Skeletal muscle tissue (tissue), 4 donors: ENCODE data around the gene TNNT3. TPM values are rescaled to one million over a fixed set of nuclear protein-coding genes. Genes with fewer than 3 reads are reported as not detected.

Source experiments
- H3K27ac ChIP-seq: one replicate; pipeline ENCODE4 v1.7.0; 2013; ENCODE audit warnings: mild to moderate bottlenecking, low read depth, low read length, inconsistent platforms
- H3K27me3 ChIP-seq, 3 donors: one replicate each; pipeline ENCODE4 v1.7.0; 2013; ENCODE audit warnings: low read length in 3 of 3; ENCODE audit not compliant: control insufficient read depth in 3 of 3, insufficient read depth in 3 of 3
- H3K36me3 ChIP-seq, 3 donors: one replicate each; pipeline ENCODE4 v1.7.0; 2013; ENCODE audit warnings: low read length in 3 of 3; ENCODE audit not compliant: control insufficient read depth in 3 of 3, insufficient read depth in 3 of 3
- H3K4me1 ChIP-seq, 3 donors: one replicate each; pipeline ENCODE4 v1.7.0; 2013; ENCODE audit warnings: low read length in 3 of 3, mild to moderate bottlenecking in 3 of 3; ENCODE audit not compliant: control insufficient read depth in 3 of 3, insufficient read depth in 3 of 3
- H3K4me3 ChIP-seq, 3 donors: one replicate each; pipeline ENCODE4 v1.7.0; 2013; ENCODE audit warnings: low read length in 3 of 3
- H3K9ac ChIP-seq, 3 donors: one replicate each; pipeline ENCODE4 v1.7.0; 2013; ENCODE audit warnings: low read length in 3 of 3, mild to moderate bottlenecking in 3 of 3, moderate library complexity in 2 of 3, low read depth in 1 of 3
- H3K9me3 ChIP-seq, 3 donors: one replicate each; pipeline ENCODE4 v1.7.0; 2013; ENCODE audit warnings: low read length in 3 of 3; ENCODE audit not compliant: control insufficient read depth in 3 of 3
- total RNA-seq: library from RNA; depleted of rRNA; stranded (reverse); fragments of >200 nt; gene quantifications from one replicate; pipeline ENCODE4 v1.2.3, GENCODE V29; 2014
- donor health status: Osteomylitis.

Gene TNNT3
- total RNA-seq, 1 donor from 2014 or later = 4,042 TPM

DNA sequence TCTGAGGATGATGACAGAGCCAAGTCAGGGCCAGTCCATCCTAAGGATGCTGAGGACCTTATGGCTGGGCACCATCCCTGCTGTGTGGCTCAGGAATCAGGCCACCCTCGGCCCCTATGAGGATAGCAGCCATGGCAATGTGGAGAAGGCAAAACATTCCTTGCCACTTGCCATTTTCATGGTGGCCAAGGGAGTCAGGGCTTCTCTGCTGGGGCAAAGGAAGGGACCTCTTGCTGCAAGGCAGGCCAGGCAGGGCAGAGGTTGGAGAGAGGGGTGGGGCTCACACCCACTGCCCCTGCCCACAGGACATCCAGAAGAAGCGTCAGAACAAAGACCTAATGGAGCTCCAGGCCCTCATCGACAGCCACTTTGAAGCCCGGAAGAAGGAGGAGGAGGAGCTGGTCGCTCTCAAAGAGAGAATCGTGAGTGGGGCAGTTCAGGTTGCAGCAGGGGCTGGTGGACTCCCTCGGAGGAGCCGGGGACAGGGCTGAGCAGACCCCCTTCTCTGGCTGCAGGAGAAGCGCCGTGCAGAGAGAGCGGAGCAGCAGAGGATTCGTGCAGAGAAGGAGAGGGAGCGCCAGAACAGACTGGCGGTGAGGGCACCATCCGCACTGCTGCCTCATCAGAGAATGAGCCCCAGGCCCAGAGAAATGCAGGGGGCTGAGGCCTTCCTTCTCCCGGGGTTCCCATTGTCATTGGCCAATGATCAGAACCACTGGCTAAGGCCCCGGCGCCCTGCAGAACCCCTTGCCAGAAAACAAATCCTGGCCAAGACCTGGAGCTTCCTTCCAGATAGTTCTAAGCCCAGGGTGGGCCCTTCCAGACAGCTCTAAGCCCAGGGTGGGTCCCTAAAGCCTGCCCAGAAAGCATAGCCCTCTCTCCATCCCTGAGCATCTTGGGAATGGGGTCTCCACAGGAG, 14.2 kb downstream of the TNNT3 start:
- Histone ChIP-seq H3K36me3 (peaks cover 36 to 70% (median 53%) of the 10 kb centered on the region in 3 donors), H3K9ac (no peak overlapping the region), H3K4me1 (peaks cover 13 to 76% (median 25%) of the 10 kb centered on the region in 3 donors), H3K27ac (peak overlapping the region; percentile 40), H3K27me3 (no peaks in the 10 kb centered on the region), H3K9me3 (no peaks in the 10 kb centered on the region), H3K4me3 (no peak overlapping the region)

DNA sequence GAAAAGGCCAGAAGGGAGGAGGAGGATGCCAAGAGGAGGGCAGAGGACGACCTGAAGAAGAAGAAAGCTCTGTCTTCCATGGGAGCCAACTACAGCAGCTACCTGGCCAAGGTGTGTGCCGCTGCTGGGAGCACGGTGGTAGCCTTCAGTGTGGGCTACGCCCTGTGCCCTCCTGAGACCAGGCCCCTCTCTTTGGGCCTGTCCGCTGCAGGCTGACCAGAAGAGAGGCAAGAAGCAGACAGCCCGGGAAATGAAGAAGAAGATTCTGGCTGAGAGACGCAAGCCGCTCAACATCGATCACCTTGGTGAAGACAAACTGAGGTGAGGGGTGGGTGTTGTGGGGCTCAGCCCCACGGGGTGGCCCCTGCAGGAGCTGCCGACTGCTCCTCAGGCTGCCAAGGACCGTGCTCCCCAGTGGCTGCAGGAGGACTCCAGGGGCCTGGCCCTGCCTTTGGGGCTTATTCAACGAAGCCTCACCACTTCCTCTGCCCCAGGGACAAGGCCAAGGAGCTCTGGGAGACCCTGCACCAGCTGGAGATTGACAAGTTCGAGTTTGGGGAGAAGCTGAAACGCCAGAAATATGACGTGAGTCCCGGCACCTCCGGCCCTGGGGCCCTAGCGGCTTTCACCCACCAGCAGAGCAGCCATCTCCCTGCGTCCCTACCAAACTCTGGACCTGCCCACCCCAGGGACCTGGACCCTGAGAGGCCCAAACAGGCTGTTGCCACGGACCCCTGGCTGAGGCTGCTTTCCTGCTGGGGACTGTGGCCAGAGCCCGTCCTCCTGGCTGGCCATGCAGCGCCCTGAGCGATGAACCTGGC, 15.0 kb downstream of the TNNT3 start:
- H3K36me3 ChIP-seq = peaks cover 36 to 66% (median 53%) of the 10 kb centered on the region in 3 donors
- no peaks in the 10 kb centered on the region for H3K9me3 ChIP-seq
- no peaks in the 10 kb centered on the region for H3K27me3 ChIP-seq
- peak overlapping the region in 2 of 3 donors; percentile 33 to 43 for H3K9ac ChIP-seq
- H3K27ac ChIP-seq = peak overlapping the region; percentile 36
- H3K4me3 ChIP-seq = no peak overlapping the region
- peaks cover 18 to 71% (median 26%) of the 10 kb centered on the region in 3 donors for H3K4me1 ChIP-seq

DNA sequence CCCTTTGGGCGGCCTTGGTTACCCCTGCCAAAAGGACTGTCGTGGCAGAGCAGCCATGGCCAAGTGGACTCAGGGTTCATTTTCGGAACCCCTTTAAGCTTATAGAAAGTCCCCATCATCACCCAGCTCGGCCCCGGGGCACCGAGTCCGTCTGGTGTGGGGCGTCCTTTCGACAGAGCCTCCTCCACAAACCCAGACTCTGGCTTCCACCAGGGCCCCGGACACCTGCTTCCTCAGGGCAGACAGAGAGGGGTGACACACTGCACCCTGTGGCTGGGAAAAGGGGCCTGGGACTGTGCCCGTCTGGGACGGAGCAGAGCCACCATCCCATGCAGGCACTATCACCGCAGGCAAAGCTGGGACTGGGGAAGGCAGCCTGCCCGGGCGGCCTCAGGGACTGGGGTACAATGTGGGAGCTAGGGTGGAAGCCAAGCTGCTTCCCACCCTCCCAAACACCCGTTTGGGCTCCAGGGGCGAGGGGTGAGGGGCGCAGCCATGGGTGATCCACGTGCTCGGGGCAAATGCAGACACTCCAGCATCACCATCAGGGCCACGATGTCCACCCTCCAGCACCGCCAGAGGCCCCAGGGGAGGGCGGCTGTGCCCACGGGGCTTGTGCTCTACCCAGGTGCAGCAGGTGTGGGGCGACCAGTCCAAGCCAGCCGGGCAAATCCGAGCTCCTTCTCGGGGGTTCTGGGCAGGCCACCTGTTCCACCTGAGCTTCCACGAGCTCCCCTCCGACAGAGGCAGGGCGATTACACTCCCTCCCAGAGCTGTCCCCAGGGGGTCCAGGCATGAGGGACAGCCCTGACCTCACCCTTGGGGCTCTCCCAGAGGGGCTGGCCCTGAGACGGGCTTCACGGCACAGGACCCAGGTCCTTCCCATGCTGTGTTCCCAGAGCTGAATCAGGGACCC, 15.9 kb downstream of the TNNT3 start:
- H3K27ac ChIP-seq = peak overlapping the region; percentile 36
- no peaks in the 10 kb centered on the region for H3K9me3 ChIP-seq
- H3K9ac ChIP-seq = no peak overlapping the region
- peaks cover 36 to 60% (median 52%) of the 10 kb centered on the region in 3 donors for H3K36me3 ChIP-seq
- peaks cover 13 to 62% (median 18%) of the 10 kb centered on the region in 3 donors for H3K4me1 ChIP-seq
- no peaks in the 10 kb centered on the region for H3K27me3 ChIP-seq
- H3K4me3 ChIP-seq = no peak overlapping the region

DNA sequence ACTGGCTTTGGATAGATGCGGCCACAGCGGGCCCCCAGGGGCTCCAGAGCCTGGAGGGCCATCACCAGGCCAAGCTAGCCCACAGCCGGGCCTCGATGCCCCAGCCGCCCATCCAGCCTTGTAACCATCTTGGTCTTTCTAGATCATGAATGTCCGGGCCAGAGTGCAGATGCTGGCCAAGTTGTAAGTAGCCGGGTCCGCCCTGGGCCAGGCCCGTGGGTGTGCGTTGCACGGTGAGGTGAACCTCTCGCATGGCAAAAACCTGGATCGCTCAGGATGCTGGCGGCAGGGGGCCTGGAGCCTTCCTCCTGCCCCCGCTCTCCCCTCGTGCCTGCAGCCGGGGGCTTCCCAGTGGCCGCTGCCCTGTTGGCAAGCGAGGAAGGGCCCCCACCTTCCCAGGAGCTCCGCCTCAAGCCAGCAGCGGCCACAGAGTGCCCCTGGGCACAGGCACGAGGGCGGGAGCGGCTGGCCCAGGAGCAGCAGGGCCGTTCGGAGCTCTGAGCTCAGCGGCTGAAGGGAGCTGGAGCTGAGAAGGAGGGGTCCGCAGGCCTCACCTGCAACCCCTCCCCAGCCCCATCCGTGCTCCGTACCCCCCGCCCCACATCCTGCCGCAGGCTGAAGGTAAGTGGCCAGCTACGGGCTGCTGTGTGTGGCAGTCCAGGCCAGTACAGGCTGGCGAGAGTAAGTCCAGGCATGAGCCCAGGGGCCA, 16.7 kb downstream of the TNNT3 start:
- Histone ChIP-seq H3K36me3 (peaks cover 36 to 57% (median 51%) of the 10 kb centered on the region in 3 donors), H3K9me3 (no peaks in the 10 kb centered on the region), H3K4me1 (peaks cover 13 to 58% (median 15%) of the 10 kb centered on the region in 3 donors), H3K27me3 (no peaks in the 10 kb centered on the region), H3K4me3 (no peak overlapping the region), H3K27ac (peak overlapping the region; percentile 19), H3K9ac (no peak overlapping the region)

DNA sequence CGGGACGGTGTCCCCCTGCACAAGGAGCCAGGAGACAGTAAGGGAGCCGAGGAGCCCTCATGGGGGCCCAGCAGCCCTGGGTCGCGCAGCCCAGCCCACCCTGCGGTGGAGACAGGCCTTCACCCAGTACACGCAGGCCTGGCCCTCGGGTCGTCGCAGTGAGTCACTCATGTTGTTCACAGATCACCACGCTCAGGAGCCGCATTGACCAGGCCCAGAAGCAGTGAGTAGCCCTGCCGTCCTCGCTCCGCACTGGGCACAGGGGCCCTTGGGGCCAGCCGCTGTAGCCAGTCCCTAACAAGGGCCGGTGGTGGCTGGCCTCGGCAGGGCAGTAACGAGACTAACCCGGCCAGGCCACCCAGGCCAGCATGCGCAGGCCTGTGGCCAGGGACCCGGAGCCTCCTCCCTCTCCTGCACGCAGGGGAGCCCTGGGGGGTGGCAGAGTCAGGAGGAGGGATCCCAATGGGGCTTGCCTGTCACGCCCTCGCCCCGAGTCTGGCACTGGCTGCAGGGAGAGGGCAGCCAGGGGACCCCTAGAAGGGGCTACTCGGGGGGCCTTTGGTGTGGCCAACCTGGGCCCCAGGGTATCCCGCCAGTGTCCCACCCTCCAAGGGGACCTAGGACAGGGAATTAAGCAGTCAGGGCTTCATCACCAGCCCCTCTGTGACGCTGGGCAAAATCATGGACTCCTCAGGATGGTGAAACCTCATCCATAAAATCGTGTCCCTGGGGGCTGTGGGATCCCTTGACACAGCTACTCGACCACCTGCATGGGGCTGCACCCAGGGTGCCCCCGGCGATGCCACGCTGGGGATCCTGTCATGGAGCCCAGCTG, 17.5 kb downstream of the TNNT3 start:
- H3K9ac ChIP-seq = no peak overlapping the region
- H3K27me3 ChIP-seq = no peaks in the 10 kb centered on the region
- peaks cover 36 to 52% (median 49%) of the 10 kb centered on the region in 3 donors for H3K36me3 ChIP-seq
- peaks cover 7 to 53% (median 10%) of the 10 kb centered on the region in 3 donors for H3K4me1 ChIP-seq
- H3K27ac ChIP-seq = no peak overlapping the region
- H3K9me3 ChIP-seq = no peaks in the 10 kb centered on the region
- H3K4me3 ChIP-seq = no peak overlapping the region

DNA sequence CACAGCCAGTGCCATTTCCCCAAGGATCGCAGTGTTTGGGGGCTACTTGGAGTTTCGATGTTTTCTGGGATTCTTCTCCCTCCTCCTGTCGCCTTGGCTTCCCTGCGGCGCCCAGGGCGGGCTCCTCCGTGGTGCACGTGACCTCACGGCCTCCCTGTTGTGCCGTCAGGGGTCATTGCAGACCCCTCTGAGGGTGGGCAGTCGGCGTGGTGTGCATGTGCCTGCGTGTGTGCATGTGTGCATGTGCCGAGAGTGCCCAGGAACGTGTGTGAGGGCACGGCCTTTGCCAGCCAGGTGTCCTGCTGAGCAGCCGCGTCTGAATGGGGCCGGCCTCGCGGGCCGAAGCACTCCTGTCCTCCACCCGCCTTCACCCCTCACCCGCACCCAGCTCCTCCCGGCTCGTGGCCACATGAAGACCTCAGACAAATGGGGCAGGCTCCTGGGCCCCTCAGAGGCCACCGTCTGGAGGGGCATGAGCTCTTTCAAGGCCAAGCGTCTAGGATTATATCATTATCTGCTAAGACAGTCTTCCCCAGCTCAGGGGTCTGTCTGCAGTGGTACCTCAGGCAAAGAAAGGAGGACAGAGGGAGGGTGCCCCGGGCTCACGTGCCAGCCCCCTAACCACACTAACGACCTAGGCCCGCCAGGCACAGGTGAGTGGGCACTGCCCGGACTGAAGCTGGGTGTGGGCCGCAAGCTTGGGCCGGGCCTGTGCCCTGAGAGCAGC, 18.3 kb downstream of the TNNT3 start:
- Histone ChIP-seq H3K4me3 (no peak overlapping the region), H3K27me3 (no peaks in the 10 kb centered on the region), H3K27ac (no peak overlapping the region), H3K36me3 (peaks cover 36 to 44% (median 43%) of the 10 kb centered on the region in 3 donors), H3K9me3 (no peaks in the 10 kb centered on the region), H3K4me1 (peaks cover 9 to 52% (median 15%) of the 10 kb centered on the region in 3 donors), H3K9ac (peak overlapping the region in 1 of 3 donors; percentile 54)

DNA sequence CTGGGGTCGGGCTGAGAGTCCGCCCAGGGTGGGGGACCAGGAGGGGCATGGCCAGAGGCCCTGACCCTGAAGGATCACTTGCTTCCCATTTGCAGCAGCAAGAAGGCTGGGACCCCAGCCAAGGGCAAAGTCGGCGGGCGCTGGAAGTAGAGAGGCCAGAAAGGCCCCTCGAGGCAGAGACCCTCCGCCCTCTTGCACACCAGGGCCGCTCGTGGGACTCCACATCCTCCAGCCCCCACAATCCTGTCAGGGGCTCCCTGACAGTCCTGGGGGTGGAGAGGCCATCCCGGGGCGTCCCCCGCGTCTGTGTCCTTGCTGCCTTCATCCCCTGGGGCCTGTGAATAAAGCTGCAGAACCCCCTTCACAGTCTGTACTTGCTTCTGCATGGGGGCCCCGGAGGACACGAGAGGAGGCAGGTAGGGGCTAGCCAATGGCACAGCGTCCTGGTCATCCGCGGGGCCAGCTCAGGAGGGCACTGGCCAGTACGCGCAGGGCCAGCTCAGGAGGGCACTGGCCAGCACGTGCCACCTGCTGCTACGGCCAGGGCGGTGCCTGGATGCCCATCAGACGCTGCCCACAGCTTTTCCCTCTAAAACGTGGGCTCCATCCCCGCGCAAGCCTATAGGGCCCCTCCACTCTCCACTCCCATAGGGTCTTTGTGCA, 19.0 kb downstream of the TNNT3 start:
- H3K9ac ChIP-seq = peak overlapping the region in 2 of 3 donors; percentile 43 to 54
- peak overlapping the region; percentile 58 for H3K27ac ChIP-seq
- no peak overlapping the region for H3K4me3 ChIP-seq
- H3K27me3 ChIP-seq = no peaks in the 10 kb centered on the region
- peaks cover 9 to 46% (median 17%) of the 10 kb centered on the region in 3 donors for H3K4me1 ChIP-seq
- peaks cover 31 to 38% (median 38%) of the 10 kb centered on the region in 3 donors for H3K36me3 ChIP-seq
- no peaks in the 10 kb centered on the region for H3K9me3 ChIP-seq
